Common myeloid progenitor, CD34-positive (primary cell): ENCODE results near the gene FAM90A1.
"Not testable (repeated sequence)": the region's sequence is repeated elsewhere in the genome, so short reads cannot be mapped to it uniquely, and the experiment has no call there.

Source experiments
- CTCF ChIA-PET: fragments of 350-600 bp; sonication (Branson Sonifier 250); formaldehyde crosslinking; loops from one replicate; lab custom pipeline; 2021; ENCODE audit warnings: antibody characterized with exemption; lab: Charles Lee
- POLR2A ChIA-PET: fragments of 350-600 bp; sonication (Branson Sonifier 250); formaldehyde crosslinking; loops from one replicate; lab custom pipeline; 2021; ENCODE audit warnings: antibody characterized with exemption; lab: Charles Lee
- DNase-seq, 3 donors: peaks; one replicate each; pipeline versions ENCODE4 v3.0.0 to v3.0.0-alpha.2; 2013
- H3K27ac ChIP-seq, 2 experiments: 1 replicate in 1 of 2; 2 replicates in 1 of 2; pipeline ENCODE4 v1.7.0; 2013; ENCODE audit warnings: inconsistent platforms in 2 of 2, low read length in 2 of 2, mild to moderate bottlenecking in 2 of 2, low read depth in 1 of 2, moderate library complexity in 1 of 2; ENCODE audit not compliant: severe bottlenecking in 2 of 2, insufficient read depth in 1 of 2, poor library complexity in 1 of 2
- H3K27me3 ChIP-seq, 5 experiments: replicated peaks in 2 of 5; 1 replicate in 3 of 5; 2 replicates in 2 of 5; pipeline versions ENCODE4 v1.6.1 to v1.7.0; 2013; ENCODE audit warnings: low read length in 4 of 5, mild to moderate bottlenecking in 2 of 5, moderate library complexity in 2 of 5, inconsistent platforms in 1 of 5; ENCODE audit not compliant: insufficient read depth in 5 of 5, control insufficient read depth in 4 of 5
- H3K36me3 ChIP-seq, 4 experiments: 1 replicate in 2 of 4; 2 replicates in 2 of 4; pipeline versions ENCODE4 v1.6.1 to v1.7.0; 2013; ENCODE audit warnings: low read length in 3 of 4, control low read depth in 1 of 4, mild to moderate bottlenecking in 1 of 4; ENCODE audit not compliant: control insufficient read depth in 4 of 4, insufficient read depth in 4 of 4
- H3K4me1 ChIP-seq, 4 experiments: 1 replicate in 3 of 4; 2 replicates in 1 of 4; pipeline versions ENCODE4 v1.6.1 to v1.7.1; 2013; ENCODE audit warnings: low read length in 3 of 4, mild to moderate bottlenecking in 3 of 4, control low read depth in 1 of 4, inconsistent platforms in 1 of 4, moderate library complexity in 1 of 4; ENCODE audit not compliant: control insufficient read depth in 4 of 4, insufficient read depth in 4 of 4; ENCODE audit errors: control extremely low read depth in 1 of 4
- H3K4me3 ChIP-seq, 7 experiments: 1 replicate in 4 of 7; 2 replicates in 3 of 7; pipeline versions ENCODE4 v1.5.1 to v1.7.0; 2013; ENCODE audit warnings: mild to moderate bottlenecking in 7 of 7, low read length in 6 of 7, moderate library complexity in 6 of 7, inconsistent platforms in 2 of 7, low read depth in 2 of 7, control low read depth in 1 of 7; ENCODE audit not compliant: insufficient read depth in 4 of 7, control insufficient read depth in 1 of 7; ENCODE audit errors: extremely low read depth in 1 of 7
- H3K9me3 ChIP-seq, 5 experiments: 1 replicate in 4 of 5; 2 replicates in 1 of 5; pipeline versions ENCODE4 v1.6.1 to v1.7.1; 2013; ENCODE audit warnings: low read length in 4 of 5, mild to moderate bottlenecking in 2 of 5, inconsistent platforms in 1 of 5, low read depth in 1 of 5, moderate library complexity in 1 of 5; ENCODE audit not compliant: control insufficient read depth in 4 of 5, insufficient read depth in 2 of 5; ENCODE audit errors: control extremely low read depth in 1 of 5
- WGBS: methylation state at CpG from one replicate; pipeline ENCODE4 v1.1.5; 2013; ENCODE audit not compliant: insufficient coverage; 5-methylcytosine and 5-hydroxymethylcytosine counted together

FAM90A1 gene

DNA sequence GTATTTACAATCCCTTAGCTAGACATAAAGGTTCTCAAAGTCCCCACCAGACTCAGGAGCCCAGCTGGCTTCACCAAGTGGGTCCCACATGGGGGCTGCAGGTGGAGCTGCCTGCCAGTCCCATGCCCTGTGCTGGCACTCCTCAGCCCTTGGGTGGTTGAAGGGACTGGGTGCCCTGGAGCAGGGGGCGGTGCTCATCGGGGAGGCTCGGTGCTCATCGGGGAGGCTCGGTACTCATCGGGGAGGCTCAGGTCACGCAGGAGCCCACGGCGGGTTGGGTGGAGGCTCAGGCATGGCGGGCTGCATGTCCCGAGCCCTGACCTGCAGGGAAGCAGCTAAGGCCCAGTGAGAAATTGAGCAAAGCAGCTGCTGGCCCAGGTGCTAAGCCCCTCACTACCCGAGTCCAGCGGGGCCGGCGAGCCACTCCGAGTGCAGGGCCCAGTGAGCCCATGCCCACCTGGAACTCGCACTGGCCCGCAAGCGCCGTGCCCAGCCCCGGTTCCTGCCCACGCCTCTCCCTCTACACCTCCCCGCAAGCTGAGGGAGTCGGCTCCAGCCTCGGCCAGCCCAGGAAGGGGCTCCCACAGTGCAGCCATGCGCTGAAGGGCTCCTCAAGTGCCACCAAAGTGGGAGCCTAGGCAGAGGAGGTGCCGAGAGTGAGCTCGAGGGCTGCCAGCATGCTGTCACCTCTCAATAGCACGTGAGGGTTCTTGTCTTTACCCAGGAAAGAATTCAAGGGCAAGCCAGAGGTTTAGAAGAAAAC lies 24.8 kb upstream of the FAM90A1 start:
- H3K36me3 ChIP-seq, H3K9me3 ChIP-seq, POLR2A ChIA-PET, H3K4me1 ChIP-seq, CTCF ChIA-PET, H3K4me3 ChIP-seq, H3K27ac ChIP-seq, DNase-seq, H3K27me3 ChIP-seq: not testable (repeated sequence)
- WGBS = 89% methylated on average over 22 of the region's 29 CpGs

DNA sequence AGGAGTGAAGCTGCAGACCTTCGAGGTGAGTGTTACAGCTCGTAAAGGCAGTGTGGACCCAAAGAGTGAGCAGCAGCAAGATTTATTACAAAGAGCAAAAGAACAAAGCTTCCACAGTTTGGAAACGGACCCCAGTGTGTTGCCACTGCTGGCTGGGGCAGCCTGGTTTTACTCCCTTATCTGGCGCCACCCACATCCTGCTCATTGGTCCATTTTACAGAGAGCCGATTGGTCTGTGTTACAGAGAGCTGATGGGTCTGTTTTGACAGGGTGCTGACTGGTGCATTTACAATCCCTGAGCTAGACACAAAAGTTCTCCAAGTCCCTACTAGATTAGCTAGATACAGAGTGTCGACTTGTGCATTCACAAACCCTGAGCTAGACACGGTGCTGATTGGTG lies 24.2 kb upstream of the FAM90A1 start:
- H3K4me1 ChIP-seq, H3K27me3 ChIP-seq, H3K27ac ChIP-seq, DNase-seq, H3K36me3 ChIP-seq, H3K9me3 ChIP-seq, POLR2A ChIA-PET, CTCF ChIA-PET, H3K4me3 ChIP-seq: not testable (repeated sequence)
- 93% methylated on average over 5 of the region's 7 CpGs for WGBS

DNA sequence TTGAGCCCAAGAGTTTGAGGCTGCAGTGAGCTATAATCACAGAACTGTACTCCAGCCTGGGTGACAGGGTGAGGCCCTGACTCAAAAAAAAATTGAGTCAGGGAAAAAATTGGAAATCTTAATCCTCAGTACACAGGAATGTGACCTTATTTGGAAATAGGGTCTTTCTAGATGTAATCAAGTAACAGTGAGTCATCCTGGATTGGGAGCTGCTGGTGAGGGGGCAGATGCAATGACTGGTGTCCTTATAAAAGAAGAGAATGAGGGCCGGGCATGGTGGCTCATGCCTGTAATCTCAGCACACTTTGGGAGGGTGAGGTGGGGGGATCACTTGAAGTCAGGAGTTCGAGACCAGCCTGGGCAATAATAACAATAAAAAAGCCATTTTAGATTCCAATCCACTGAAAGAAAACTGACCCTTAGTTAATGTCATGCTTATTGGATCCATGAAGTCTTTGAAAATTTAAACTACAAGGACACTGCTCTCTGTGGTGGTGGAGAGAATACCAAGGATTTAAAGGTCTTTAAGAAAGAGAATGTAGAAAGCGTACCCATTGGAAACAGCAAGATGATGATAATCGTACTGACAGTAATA lies 19.6 kb upstream of the FAM90A1 start:
- WGBS = no CpG with 5 or more reads among the region's 4 CpGs
- POLR2A ChIA-PET, H3K9me3 ChIP-seq, H3K4me1 ChIP-seq, H3K4me3 ChIP-seq, H3K27me3 ChIP-seq, H3K27ac ChIP-seq, H3K36me3 ChIP-seq, CTCF ChIA-PET: not testable (repeated sequence)
- DNase-seq = peak in 2 of 3 donors; percentile 13

DNA sequence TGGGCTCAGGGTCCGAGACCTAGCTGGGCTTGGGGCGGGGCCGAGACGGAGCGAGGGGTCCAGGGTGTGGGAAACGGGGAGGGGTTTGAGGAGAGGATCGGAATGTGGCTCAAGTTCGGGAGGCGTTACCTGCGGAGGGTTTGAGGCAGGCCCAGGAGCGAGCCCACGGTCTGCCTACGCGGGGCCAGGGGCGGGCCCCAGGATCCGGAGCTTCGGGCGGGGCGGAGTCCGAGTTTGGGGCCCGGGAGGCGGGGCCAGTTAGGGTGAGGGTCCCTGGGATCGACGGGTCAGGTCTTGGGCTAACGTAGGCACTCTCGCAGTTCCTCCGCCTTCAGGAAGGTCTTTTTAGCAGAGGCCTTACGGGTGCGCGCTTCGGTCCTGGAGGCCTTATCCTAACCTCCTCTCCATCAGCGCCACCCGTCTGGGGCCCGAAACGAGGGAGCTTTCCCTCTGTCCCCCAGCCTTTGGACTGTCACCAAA lies 16.3 kb upstream of the FAM90A1 start:
- POLR2A ChIA-PET, H3K36me3 ChIP-seq, H3K4me1 ChIP-seq, H3K9me3 ChIP-seq, H3K27me3 ChIP-seq, CTCF ChIA-PET: not testable (repeated sequence)
- WGBS = 0% methylated on average over 13 of the region's 35 CpGs
- Histone ChIP-seq H3K4me3 (peak overlapping the region; percentile 53 to 85 (median 68)), H3K27ac (peak overlapping the region in 1 of 2 experiments; percentile 58)
- peak; percentile 57 to 65 (median 58) for DNase-seq

DNA sequence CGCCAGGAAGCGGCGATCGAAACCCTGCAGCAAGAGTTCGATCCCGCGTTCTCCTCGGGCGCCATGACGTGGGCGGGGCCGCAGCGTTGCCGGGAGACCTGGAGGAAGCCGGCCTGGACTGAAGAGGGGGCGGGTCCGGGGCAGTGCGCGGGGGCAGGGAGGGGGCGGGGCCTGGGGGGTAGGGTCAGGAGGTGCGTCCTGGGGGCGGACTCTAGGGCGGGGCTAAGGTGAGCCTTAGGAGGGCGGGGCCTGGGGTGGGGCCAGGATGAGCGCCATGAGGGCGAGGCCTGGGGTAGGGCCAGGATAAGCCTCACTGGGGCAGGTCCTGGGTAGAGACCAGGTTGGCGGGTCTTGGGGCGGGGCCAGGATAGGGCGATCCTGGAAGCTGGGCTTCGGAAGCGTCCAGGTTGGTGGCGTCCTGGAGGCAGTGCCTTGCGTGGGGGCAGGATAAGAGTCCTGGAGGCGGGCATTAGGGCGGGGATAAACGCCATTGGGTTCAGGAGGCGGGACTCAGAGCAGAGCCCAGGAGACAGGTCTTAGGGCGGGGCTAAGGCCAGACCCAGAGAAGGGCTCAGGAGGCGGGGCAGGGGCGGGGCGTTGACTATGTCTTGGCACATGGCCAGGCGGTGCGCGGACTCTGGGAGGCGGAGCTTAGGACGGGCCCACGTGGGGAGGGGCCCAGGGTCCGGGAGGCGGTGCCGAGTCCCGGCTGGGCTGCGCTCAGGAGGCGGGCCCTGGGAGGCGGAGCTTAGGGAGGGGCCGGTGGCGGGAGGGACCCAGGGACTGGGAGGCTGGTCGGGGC lies 15.7 kb upstream of the FAM90A1 start:
- POLR2A ChIA-PET, CTCF ChIA-PET, H3K9me3 ChIP-seq, H3K27me3 ChIP-seq, H3K4me1 ChIP-seq, H3K36me3 ChIP-seq: not testable (repeated sequence)
- Histone ChIP-seq H3K4me3 (peak overlapping the region; percentile 53 to 85 (median 71)), H3K27ac (peak overlapping the region in 1 of 2 experiments; percentile 58)
- WGBS = under 1% methylated on average over 18 of the region's 57 CpGs
- DNase-seq = peak; percentile 89 to 94 (median 93)

DNA sequence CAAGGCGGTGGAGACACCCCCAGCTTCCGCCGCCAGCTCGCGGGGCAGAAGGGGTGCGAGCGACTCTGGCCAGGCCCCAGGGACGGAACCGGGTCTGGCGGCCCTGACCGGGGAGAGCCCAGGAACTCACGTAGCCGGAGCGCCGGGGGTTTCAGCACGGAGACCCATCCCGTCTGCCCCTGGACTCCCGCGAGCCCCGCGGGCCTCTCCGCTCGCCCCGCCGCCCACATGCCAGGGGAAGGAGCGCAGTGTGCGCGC lies 15.1 kb upstream of the FAM90A1 start:
- CTCF ChIA-PET, H3K27ac ChIP-seq: not testable (repeated sequence)
- WGBS = 0% methylated on average over 26 of the region's 28 CpGs

More for the DNA sequence above, 15.1 kb upstream of the FAM90A1 start:
- peak overlapping the region; percentile 46 to 83 (median 71) for H3K4me3 ChIP-seq
- DNase-seq, H3K9me3 ChIP-seq, H3K4me1 ChIP-seq, POLR2A ChIA-PET, H3K36me3 ChIP-seq, H3K27me3 ChIP-seq: not testable (repeated sequence)
